PC-3 (cell line): ENCODE results near the gene RERG.

Experiments used
- EZH2 ChIP-seq: fragments of 300-600 bp; sonication (generic); IDR thresholded peaks from one replicate; pipeline ENCODE4 v1.6.1; 2017; ENCODE audit warnings: antibody characterized with exemption, mild to moderate bottlenecking, low read length; ENCODE audit not compliant: unreplicated experiment
- TF ChIP-seq, protein P1 (sequence below): fragments of 300-600 bp; sonication (generic); conservative IDR thresholded peaks from 2 replicates; pipeline ENCODE4 v1.5.1; 2017; ENCODE audit warnings: antibody characterized with exemption, low read depth, mild to moderate bottlenecking, low read length

DNA sequence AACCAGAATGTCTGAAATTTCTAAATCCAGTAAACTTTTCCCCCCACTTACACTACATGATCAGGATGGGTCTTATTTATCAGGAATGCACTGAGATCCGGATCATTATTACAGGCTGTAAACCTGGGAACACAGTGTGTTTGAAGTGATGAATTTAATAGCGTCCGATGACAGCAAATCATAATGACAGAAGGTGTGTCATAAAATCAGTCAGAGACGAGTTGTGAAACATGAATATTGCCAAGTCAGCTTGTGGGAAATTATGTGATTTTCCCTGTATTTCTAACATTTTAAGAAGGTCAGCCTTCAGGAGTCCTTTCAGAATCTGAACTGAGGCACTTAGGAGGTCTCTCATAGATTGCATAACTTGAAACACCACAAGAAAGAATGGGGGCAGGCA, 36.7 kb downstream of the RERG start:
- TF ChIP-seq, protein P1, sequence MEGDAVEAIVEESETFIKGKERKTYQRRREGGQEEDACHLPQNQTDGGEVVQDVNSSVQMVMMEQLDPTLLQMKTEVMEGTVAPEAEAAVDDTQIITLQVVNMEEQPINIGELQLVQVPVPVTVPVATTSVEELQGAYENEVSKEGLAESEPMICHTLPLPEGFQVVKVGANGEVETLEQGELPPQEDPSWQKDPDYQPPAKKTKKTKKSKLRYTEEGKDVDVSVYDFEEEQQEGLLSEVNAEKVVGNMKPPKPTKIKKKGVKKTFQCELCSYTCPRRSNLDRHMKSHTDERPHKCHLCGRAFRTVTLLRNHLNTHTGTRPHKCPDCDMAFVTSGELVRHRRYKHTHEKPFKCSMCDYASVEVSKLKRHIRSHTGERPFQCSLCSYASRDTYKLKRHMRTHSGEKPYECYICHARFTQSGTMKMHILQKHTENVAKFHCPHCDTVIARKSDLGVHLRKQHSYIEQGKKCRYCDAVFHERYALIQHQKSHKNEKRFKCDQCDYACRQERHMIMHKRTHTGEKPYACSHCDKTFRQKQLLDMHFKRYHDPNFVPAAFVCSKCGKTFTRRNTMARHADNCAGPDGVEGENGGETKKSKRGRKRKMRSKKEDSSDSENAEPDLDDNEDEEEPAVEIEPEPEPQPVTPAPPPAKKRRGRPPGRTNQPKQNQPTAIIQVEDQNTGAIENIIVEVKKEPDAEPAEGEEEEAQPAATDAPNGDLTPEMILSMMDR: no peak
- no peak for TF ChIP-seq EZH2
